ENCODE results near the gene NEGR1.

Gene NEGR1

DNA sequence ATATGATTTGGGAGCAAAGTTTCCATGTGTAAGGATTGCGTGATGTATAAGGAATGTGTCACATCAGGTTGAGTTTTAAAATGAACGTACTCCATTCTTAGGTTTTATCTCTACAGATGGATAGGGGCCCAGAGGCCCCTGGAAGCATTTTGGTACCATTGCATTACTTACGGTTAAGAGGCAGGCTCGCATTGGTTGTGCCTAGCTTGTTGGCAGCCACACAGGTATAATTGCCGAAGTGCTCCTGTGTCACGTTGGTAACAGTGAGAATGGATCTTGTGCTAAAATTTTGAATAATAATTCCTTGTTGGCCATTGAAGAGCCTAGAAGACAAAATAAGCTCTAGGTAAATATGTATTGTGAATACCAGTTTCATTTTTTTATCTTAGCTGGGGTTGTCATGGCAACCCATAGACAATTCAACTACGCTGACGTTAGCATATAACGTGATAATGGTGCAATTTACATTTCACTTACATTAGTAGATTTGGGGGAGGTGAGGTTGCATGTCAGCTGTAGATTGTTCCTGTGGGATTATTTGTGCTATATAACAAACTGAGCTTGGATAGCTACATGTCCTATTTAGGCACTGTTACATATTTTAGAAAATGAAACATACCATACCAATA, 689.6 kb downstream of the NEGR1 start:
- ChIA-PET POLR2A (no interaction called here), CTCF (interaction anchor here (0.7 to 5.4 kb wide), 3 partner anchors 14 to 446 kb away, joined by 3 to 34 read pairs (median 3); no protein-coding TSS in a partner anchor)
- TF ChIP-seq, protein P1, sequence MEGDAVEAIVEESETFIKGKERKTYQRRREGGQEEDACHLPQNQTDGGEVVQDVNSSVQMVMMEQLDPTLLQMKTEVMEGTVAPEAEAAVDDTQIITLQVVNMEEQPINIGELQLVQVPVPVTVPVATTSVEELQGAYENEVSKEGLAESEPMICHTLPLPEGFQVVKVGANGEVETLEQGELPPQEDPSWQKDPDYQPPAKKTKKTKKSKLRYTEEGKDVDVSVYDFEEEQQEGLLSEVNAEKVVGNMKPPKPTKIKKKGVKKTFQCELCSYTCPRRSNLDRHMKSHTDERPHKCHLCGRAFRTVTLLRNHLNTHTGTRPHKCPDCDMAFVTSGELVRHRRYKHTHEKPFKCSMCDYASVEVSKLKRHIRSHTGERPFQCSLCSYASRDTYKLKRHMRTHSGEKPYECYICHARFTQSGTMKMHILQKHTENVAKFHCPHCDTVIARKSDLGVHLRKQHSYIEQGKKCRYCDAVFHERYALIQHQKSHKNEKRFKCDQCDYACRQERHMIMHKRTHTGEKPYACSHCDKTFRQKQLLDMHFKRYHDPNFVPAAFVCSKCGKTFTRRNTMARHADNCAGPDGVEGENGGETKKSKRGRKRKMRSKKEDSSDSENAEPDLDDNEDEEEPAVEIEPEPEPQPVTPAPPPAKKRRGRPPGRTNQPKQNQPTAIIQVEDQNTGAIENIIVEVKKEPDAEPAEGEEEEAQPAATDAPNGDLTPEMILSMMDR (IDR thresholded peaks at IDR 0.05; ENCODE audit: insufficient read depth, low read length, missing control alignments) = no peak
- DNase-seq (ENCODE audit: low read depth, low spot score) = no peak
- no peak overlapping the region for H3K4me3 ChIP-seq (ENCODE audit: low read depth, low read length)

GRCh38 chr1:71589005-71589404, 693.3 kb downstream of the NEGR1 start:
- POLR2A ChIA-PET = no interaction called here
- no peak overlapping the region for H3K4me3 ChIP-seq (ENCODE audit: low read depth, low read length)
- CTCF ChIA-PET = interaction anchor here (1.0 to 5.4 kb wide), 5 partner anchors 10 to 450 kb away, joined by 3 to 34 read pairs (median 3); no protein-coding TSS in a partner anchor
- TF ChIP-seq, protein P1 (IDR thresholded peaks at IDR 0.05; ENCODE audit: insufficient read depth, low read length, missing control alignments) = no peak
- no peak for DNase-seq (ENCODE audit: low read depth, low spot score)

GRCh38 chr1:71587961-71588360, 694.4 kb downstream of the NEGR1 start:
- TF ChIP-seq, protein P1 (IDR thresholded peaks at IDR 0.05; ENCODE audit: insufficient read depth, low read length, missing control alignments) = peak; percentile 40
- POLR2A ChIA-PET = no interaction called here
- DNase-seq (ENCODE audit: low read depth, low spot score) = peak; percentile 10
- CTCF ChIA-PET = interaction anchor here (1.0 to 3.6 kb wide), 7 partner anchors 8 to 450 kb away, joined by 3 to 35 read pairs (median 3); no protein-coding TSS in a partner anchor
- H3K4me3 ChIP-seq (ENCODE audit: low read depth, low read length) = no peak overlapping the region

DNA sequence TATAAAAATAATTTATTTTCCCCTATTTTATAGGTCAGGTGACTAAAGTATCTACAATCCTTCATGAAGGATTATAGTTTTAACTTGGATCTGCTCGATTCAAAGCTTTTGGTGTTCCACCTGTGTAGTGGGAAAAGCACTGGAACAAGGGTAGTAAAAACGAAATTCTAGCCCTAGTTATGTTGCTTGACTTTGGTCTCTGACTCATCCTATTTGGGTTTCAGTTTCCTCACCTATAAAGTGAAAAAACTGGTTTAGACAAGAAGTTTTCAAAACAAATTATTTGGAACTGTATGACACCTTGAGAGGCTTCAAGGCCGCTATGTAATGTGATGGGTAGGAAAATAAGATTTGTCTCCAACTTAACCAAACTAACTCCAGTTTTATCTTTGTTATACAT, 696.3 kb downstream of the NEGR1 start:
- TF ChIP-seq, protein P1 (IDR thresholded peaks at IDR 0.05; ENCODE audit: insufficient read depth, low read length, missing control alignments) = no peak
- no peak for DNase-seq (ENCODE audit: low read depth, low spot score)
- ChIA-PET CTCF (interaction anchor here (3.6 kb wide), 1 partner anchor 452 kb away, joined by 35 read pairs; no protein-coding TSS in a partner anchor), POLR2A (no interaction called here)
- no peak overlapping the region for H3K4me3 ChIP-seq (ENCODE audit: low read depth, low read length)

- DNase-seq (ENCODE audit: low read depth, low spot score) = no peak
- ChIA-PET CTCF (no interaction called here), POLR2A (no interaction called here)
- H3K4me3 ChIP-seq (ENCODE audit: low read depth, low read length) = no peak overlapping the region
- TF ChIP-seq, protein P1 (IDR thresholded peaks at IDR 0.05; ENCODE audit: insufficient read depth, low read length, missing control alignments) = no peak
These were observed 698.6 kb downstream of the NEGR1 start for GRCh38 chr1:71583756-71584155.

- DNase-seq (ENCODE audit: low read depth, low spot score) = no peak
- POLR2A ChIA-PET = no interaction called here
- TF ChIP-seq, protein P1 (IDR thresholded peaks at IDR 0.05; ENCODE audit: insufficient read depth, low read length, missing control alignments) = no peak
- no peak overlapping the region for H3K4me3 ChIP-seq (ENCODE audit: low read depth, low read length)
- CTCF ChIA-PET = no interaction called here
These were observed 699.7 kb downstream of the NEGR1 start for GRCh38 chr1:71582673-71583072.

All from AG04449 (cell line).